HG03571 (cell line): ENCODE measurements around the gene UNK.
"Not testable (repeated sequence)": the region's sequence is repeated elsewhere in the genome, so short reads cannot be mapped to it uniquely, and the experiment has no call there.

Experiments
- ATAC-seq: cut with Tn5 transposase; IDR thresholded peaks from one replicate; pipeline ENCODE4 v1.9.1; 2021; ENCODE audit not compliant: unreplicated experiment

UNK gene

GRCh38 chr17:75870228-75870627, 85.6 kb downstream of the UNK start:
- ATAC-seq: not testable (repeated sequence)

GRCh38 chr17:75872434-75873351, 88.1 kb downstream of the UNK start:
- ATAC-seq: no peak

GRCh38 chr17:75873587-75874322, 89.1 kb downstream of the UNK start:
- no peak for ATAC-seq

GRCh38 chr17:75874323-75875181, 89.9 kb downstream of the UNK start:
- no peak for ATAC-seq
